K562 (cell line): Measurements from ENCODE around the gene RNPEPL1. TPM values are rescaled to one million over a fixed set of nuclear protein-coding genes. Genes with fewer than 3 reads are reported as not detected.

ENCODE experiments used
- ATAC-seq: fragments of 200-7000 bp; cut with Tn5 transposase; 3 replicates; pipeline ENCODE4 v1.9.1; 2020; ENCODE audit warnings: moderate library complexity
- Bru-seq: library from RNA; stranded (reverse); fragments of 400-500 nt; gene quantifications from one replicate; lab custom pipeline; 2021; lab: Mats Ljungman, UMichigan
- BruChase-seq, 2 experiments: library from RNA; stranded (reverse); fragments of 400-500 nt; gene quantifications; one replicate each; lab custom pipeline; 2021; lab: Mats Ljungman, UMichigan
- BruUV-seq: library from RNA; stranded (reverse); fragments of 400-500 nt; replicated peaks from 2 replicates; lab custom pipeline; 2021; lab: Mats Ljungman, UMichigan
- CTCF ChIA-PET: fragments of 300-600 bp; formaldehyde crosslinking; extraction: SDS; loops from one replicate; lab custom pipeline; 2021; ENCODE audit warnings: low intra/inter-chr PET ratio; lab: Yijun Ruan, JAX
- POLR2A ChIA-PET: fragments of 300-600, 350-650 bp; sonication (Branson Sonifier 250); formaldehyde crosslinking; extraction: SDS; loops from one replicate; lab custom pipeline; 2021; ENCODE audit warnings: antibody characterized with exemption, inconsistent platforms; lab: Yijun Ruan, JAX
- DNase-seq, 4 experiments: peaks; one replicate each; pipeline versions ENCODE4 v3.0.0 to v3.0.0-alpha.2; 2011 to 2018; ENCODE audit warnings: low spot score in 3 of 4, mixed read lengths in 3 of 4; ENCODE audit errors: extremely low read depth in 1 of 4
- FAIRE-seq: peaks from 2 replicates; lab custom pipeline; 2011; peaks lifted over from hg19 to GRCh38; lab: Jason Lieb, UNC
- H2AFZ ChIP-seq: 2 replicates; pipeline ENCODE4 v1.6.0; 2011; ENCODE audit warnings: low read depth, low read length, control low read depth, inconsistent platforms
- H3K27ac ChIP-seq: fragments of 200-600 bp; 3 replicates; pipeline ENCODE4 v1.8.0; 2011; ENCODE audit warnings: low read depth, mild to moderate bottlenecking, control low read depth, inconsistent platforms, low read length, moderate library complexity, mixed read lengths; ENCODE audit errors: extremely low read depth
- H3K27me3 ChIP-seq, 2 experiments: fragments of 300-600 bp in 1 of 2; 2 replicates in 1 of 2; 3 replicates in 1 of 2; pipeline versions ENCODE4 v1.6.0 to v1.8.0; 2011; ENCODE audit warnings: inconsistent platforms in 2 of 2, low read length in 2 of 2, mild to moderate bottlenecking in 1 of 2, mixed read lengths in 1 of 2, moderate library complexity in 1 of 2; ENCODE audit not compliant: control insufficient read depth in 2 of 2, insufficient read depth in 2 of 2
- H3K36me3 ChIP-seq: fragments of 300-600 bp; 3 replicates; pipeline ENCODE4 v1.8.0; 2011; ENCODE audit warnings: mild to moderate bottlenecking, low read length, inconsistent platforms; ENCODE audit not compliant: control insufficient read depth, insufficient read depth
- H3K4me1 ChIP-seq, 2 experiments: fragments of 200-600 bp in 1 of 2; replicated peaks in 1 of 2; 2 replicates in 1 of 2; 3 replicates in 1 of 2; pipeline versions ENCODE4 v1.5.1 to v1.8.0; 2011; ENCODE audit warnings: inconsistent platforms in 2 of 2, low read length in 2 of 2, mild to moderate bottlenecking in 1 of 2, mixed read lengths in 1 of 2, moderate library complexity in 1 of 2; ENCODE audit not compliant: control insufficient read depth in 2 of 2, insufficient read depth in 2 of 2
- H3K4me2 ChIP-seq: 2 replicates; pipeline ENCODE4 v1.6.1; 2011; ENCODE audit warnings: low read length, control low read depth, inconsistent platforms, mixed read lengths; ENCODE audit not compliant: insufficient read depth
- H3K4me3 ChIP-seq: fragments of 200-600 bp; sonication (generic), shearing (Covaris generic); 2 replicates; pipeline ENCODE4 v1.5.1; 2016; ENCODE audit warnings: control low read depth, inconsistent platforms
- H3K79me2 ChIP-seq: fragments of 200-600 bp; 3 replicates; pipeline ENCODE4 v1.8.0; 2011; ENCODE audit warnings: low read length, inconsistent platforms; ENCODE audit not compliant: control insufficient read depth, insufficient read depth
- H3K9ac ChIP-seq, 2 experiments: 2 replicates each; pipeline versions ENCODE4 v1.6.0 to v1.6.1; 2011; ENCODE audit warnings: low read depth in 2 of 2, low read length in 2 of 2, control low read depth in 1 of 2, inconsistent platforms in 1 of 2, mild to moderate bottlenecking in 1 of 2, mixed read lengths in 1 of 2; ENCODE audit not compliant: insufficient read depth in 1 of 2
- H3K9me1 ChIP-seq: one replicate; pipeline ENCODE4 v1.6.0; 2011; ENCODE audit warnings: inconsistent platforms, mild to moderate bottlenecking, low read length, moderate library complexity; ENCODE audit not compliant: control insufficient read depth, insufficient read depth
- H3K9me3 ChIP-seq: replicated peaks from 2 replicates; pipeline ENCODE4 v1.5.1; 2011; ENCODE audit warnings: low read depth, low read length, inconsistent platforms; ENCODE audit not compliant: control insufficient read depth, insufficient read depth
- H4K20me1 ChIP-seq: replicated peaks from 2 replicates; pipeline ENCODE4 v1.6.1; 2011; ENCODE audit warnings: low read length, inconsistent platforms, mixed read lengths; ENCODE audit not compliant: control insufficient read depth, insufficient read depth
- SETDB1 ChIP-seq: IDR thresholded peaks from one replicate; pipeline ENCODE4 v1.6.1; 2012; ENCODE audit warnings: low read length, control low read depth, inconsistent platforms
- WGBS: fragments of 100-300 bp; shearing (Covaris generic); methylation state at CpG from one replicate; pipeline ENCODE4 v1.1.6; 2016; ENCODE audit warnings: low coverage, mixed read lengths; ENCODE audit not compliant: insufficient coverage; ENCODE audit errors: missing lambda C conversion rate; 5-methylcytosine and 5-hydroxymethylcytosine counted together
- in situ Hi-C: fragments of 300-500 bp; cut with MboI; formaldehyde crosslinking; loops from 4 replicates; pipeline ENCODE4 v1.15.0; 2018; ENCODE audit warnings: inconsistent platforms, mixed read lengths
- intact Hi-C: fragments of 100-400 bp; cut with micrococcal nuclease; formaldehyde crosslinking; loops from 2 replicates; pipeline ENCODE4 v1.14.2; 2022
- long read RNA-seq, 3 experiments: library from polyadenylated mRNA in 2 of 3; library from RNA in 1 of 3; unstranded in 2 of 3; stranded (forward) in 1 of 3; transcript quantifications; one replicate each; pipeline ENCODE4 v2.0.0, GENCODE V29; 2019 to 2022
- polyA minus RNA-seq, 3 experiments: library from RNA; depleted of rRNA, polyadenylated mRNA; stranded (reverse); fragments of >200 nt; gene quantifications; 2 replicates each; pipeline ENCODE4 v1.2.3, GENCODE V29; 2011
- polyA plus RNA-seq, 8 experiments: library from polyadenylated mRNA; depleted of rRNA in 4 of 8; stranded (reverse) in 5 of 8; unstranded in 3 of 8; fragments of >200 nt; fragmentation: Nextera tagmentation in 2 of 8; fragmentation: Illumina TruSeq in 1 of 8; extraction: Ambion mirVana in 2 of 8; extraction: Trizol in 1 of 8; gene quantifications; 2 replicates each; pipeline versions ENCODE4 v1.2.1 to v1.2.3, GENCODE V29; 2011 to 2014; ENCODE audit warnings: inconsistent platforms in 1 of 8, missing spikeins in 1 of 8
- total RNA-seq, 7 experiments: library from RNA; depleted of rRNA in 6 of 7; stranded (reverse); fragments of >200 nt in 6 of 7; fragmentation: Illumina TruSeq in 2 of 7; extraction: Trizol in 2 of 7; gene quantifications; 2 replicates each; pipeline versions ENCODE4 v1.2.1 to v1.2.3, GENCODE V29; 2011 to 2021; ENCODE audit warnings: low replicate concordance in 1 of 7
- TF ChIP-seq, protein P1 (sequence below): fragments of 450-650 bp; formaldehyde crosslinking; IDR thresholded peaks from 2 replicates; pipeline ENCODE4 v1.4.0; 2020; ENCODE audit warnings: mild to moderate bottlenecking, moderate library complexity
- TF ChIP-seq, protein P2 (sequence below): sonication (generic); formaldehyde crosslinking; IDR thresholded peaks from 2 replicates; pipeline ENCODE4 v1.8.1; 2022; ENCODE audit warnings: missing genetic modification reagents
- TF ChIP-seq, protein P3 (sequence below), 3 experiments: fragments of 200-800 bp in 1 of 3; fragments of 250-450 bp in 1 of 3; fragments of 450-650 bp in 1 of 3; sonication (Bioruptor Pico) in 1 of 3; sonication (Bioruptor generic) in 1 of 3; formaldehyde crosslinking in 1 of 3; IDR thresholded peaks; 2 replicates each; pipeline versions ENCODE4 v1.6.1 to v1.8.0; 2016 to 2022; ENCODE audit warnings: mild to moderate bottlenecking in 2 of 3, missing genetic modification characterization in 2 of 3, missing compliant biosample characterization in 1 of 3, moderate library complexity in 1 of 3

Gene RNPEPL1, protein sequence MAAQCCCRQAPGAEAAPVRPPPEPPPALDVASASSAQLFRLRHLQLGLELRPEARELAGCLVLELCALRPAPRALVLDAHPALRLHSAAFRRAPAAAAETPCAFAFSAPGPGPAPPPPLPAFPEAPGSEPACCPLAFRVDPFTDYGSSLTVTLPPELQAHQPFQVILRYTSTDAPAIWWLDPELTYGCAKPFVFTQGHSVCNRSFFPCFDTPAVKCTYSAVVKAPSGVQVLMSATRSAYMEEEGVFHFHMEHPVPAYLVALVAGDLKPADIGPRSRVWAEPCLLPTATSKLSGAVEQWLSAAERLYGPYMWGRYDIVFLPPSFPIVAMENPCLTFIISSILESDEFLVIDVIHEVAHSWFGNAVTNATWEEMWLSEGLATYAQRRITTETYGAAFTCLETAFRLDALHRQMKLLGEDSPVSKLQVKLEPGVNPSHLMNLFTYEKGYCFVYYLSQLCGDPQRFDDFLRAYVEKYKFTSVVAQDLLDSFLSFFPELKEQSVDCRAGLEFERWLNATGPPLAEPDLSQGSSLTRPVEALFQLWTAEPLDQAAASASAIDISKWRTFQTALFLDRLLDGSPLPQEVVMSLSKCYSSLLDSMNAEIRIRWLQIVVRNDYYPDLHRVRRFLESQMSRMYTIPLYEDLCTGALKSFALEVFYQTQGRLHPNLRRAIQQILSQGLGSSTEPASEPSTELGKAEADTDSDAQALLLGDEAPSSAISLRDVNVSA
- 13.5 and 56.3 TPM in 2 replicates for total RNA-seq (2011; cell fraction: chromatin; rRNA removed; ENCODE audit: low replicate concordance)
- 37.2 and 53.2 TPM in 2 replicates for total RNA-seq (2011; cell fraction: nucleolus; rRNA removed)
- 20.7 and 21.8 TPM in 2 replicates for total RNA-seq (2011; cell fraction: nucleoplasm; rRNA removed)
- total RNA-seq (2014; rRNA removed) = 15.7 and 25.3 TPM in 2 replicates
- 1.7 and 2.5 TPM in 2 replicates for total RNA-seq (2014; rRNA removed; fragmentation: Illumina TruSeq; extraction: Trizol)
- total RNA-seq (2015; rRNA removed; fragmentation: Illumina TruSeq; extraction: Trizol) = 7.0 and 7.1 TPM in 2 replicates
- total RNA-seq (2021) = 38.3 and 38.7 TPM in 2 replicates
- 5.5 and 10.0 TPM in 2 replicates for polyA plus RNA-seq (2011; rRNA removed)
- 12.6 and 28.4 TPM in 2 replicates for polyA plus RNA-seq (2011; cell fraction: cytosol; rRNA removed)
- 56.7 and 79.9 TPM in 2 replicates for polyA plus RNA-seq (2011; cell fraction: nucleus; rRNA removed)
- 21.9 and 55.2 TPM in 2 replicates for polyA plus RNA-seq (2012)
- 5.6 and 21.3 TPM in 2 replicates for polyA plus RNA-seq (2014; fragmentation: Illumina TruSeq; extraction: Trizol)
- under 1 TPM; 0.07 to 0.45 TPM for polyA plus RNA-seq (2014; fragmentation: Nextera tagmentation; extraction: Ambion mirVana)
- 21.9 and 28.2 TPM in 2 replicates for polyA plus RNA-seq (2014; rRNA removed)
- polyA minus RNA-seq (2011; rRNA and poly(A)+ RNA removed) = 1.9 and 3.7 TPM in 2 replicates
- 29.7 and 42.0 TPM in 2 replicates for polyA minus RNA-seq (2011; cell fraction: cytosol; rRNA and poly(A)+ RNA removed)
- 17.6 and 18.4 TPM in 2 replicates for polyA minus RNA-seq (2011; cell fraction: nucleus; rRNA and poly(A)+ RNA removed)
- percentile 53 among the genes with signal in this experiment for Bru-seq, nascent RNA
- percentile 46 among the genes with signal in this experiment for BruChase-seq, experiment 1, labeled RNA remaining after a 2-hour chase
- BruChase-seq, experiment 2, labeled RNA remaining after a 6-hour chase = percentile 54 among the genes with signal in this experiment
- long read RNA-seq, experiment 1, full-length matches to known transcripts = 21 of 129 reads
- long read RNA-seq, experiment 1, partial matches to known transcripts = 32 of 129 reads
- long read RNA-seq, experiment 1, other reads (novel, unspliced or antisense) = 76 of 129 reads
- long read RNA-seq, experiment 2, full-length matches to known transcripts = 12 of 40 reads
- long read RNA-seq, experiment 2, partial matches to known transcripts = 24 of 40 reads
- long read RNA-seq, experiment 2, other reads (novel, unspliced or antisense) = 4 of 40 reads
- long read RNA-seq, experiment 3, full-length matches to known transcripts = 2 of 5 reads
- long read RNA-seq, experiment 3, partial matches to known transcripts = 2 of 5 reads
- long read RNA-seq, experiment 3, other reads (novel, unspliced or antisense) = 1 of 5 reads

DNA sequence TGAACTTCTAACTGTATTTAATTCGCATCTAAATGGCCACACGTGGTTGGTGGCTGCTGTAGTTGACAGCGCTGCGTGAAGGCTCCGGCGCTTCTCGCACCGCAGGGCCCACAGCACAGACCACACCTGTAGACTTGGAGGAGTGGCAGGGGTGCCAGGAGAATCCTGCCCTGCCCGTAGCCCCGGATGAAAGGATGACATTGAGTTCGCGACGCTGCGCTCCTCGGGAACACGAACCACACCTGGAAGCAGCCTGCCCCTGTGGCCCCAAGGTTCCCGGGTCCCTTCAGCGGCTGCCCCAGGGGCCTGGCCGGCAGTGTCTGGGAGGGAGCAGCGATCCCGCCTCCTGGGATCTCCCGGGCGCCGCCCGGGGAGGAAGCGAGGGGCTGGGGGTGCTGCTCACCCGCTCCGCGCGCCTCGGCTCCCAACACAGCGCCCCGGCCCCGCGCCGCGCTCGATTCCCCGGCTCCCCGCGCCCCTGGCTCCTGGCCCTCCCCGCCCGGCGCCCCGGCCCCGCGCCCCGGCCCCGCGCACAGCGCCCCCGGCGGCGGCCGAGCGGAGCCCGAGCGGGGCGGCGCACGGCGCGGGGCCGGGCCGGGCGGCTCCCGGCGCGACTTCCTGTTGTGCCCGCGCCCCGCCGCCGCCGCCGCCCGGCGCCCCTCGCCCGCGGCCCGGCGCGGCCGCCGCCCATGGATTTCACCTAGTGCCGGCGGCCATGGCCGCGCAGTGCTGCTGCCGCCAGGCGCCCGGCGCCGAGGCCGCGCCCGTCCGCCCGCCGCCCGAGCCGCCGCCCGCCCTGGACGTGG lies at the start of gene RNPEPL1:
Gene RNPEPL1 (plus strand): TSS at position 613 of the 806 bp plus-strand sequence. CDS start 103 bp downstream, at position 716.
- Histone ChIP-seq H3K27me3 (no peaks in the 10 kb centered on the region), H3K9ac (peak within 1 kb of the TSS; percentile 84 to 97), H4K20me1 (no peaks in the 10 kb centered on the region), H3K9me3 (no peaks in the 10 kb centered on the region), H3K4me2 (peak within 1 kb of the TSS; percentile 98), H3K36me3 (peaks cover 14% of the 10 kb centered on the region; the same call in 2 of the 3 replicates), H2AFZ (peak within 1 kb of the TSS; percentile 51; the same call in 1 of the 2 replicates), H3K9me1 (no peaks in the 10 kb centered on the region), H3K79me2 (peaks cover 64% of the 10 kb centered on the region), H3K4me1 (peaks cover 32 to 88% of the 10 kb centered on the region in 2 experiments), H3K27ac (peak within 1 kb of the TSS; percentile 88), H3K4me3 (peak within 1 kb of the TSS; percentile 65)
- CTCF ChIA-PET = no interaction called here
- FAIRE-seq (peak; percentile 6), ATAC-seq (peak; percentile 16), DNase-seq (peak; percentile 45 to 62 (median 57))
- in situ Hi-C loops (no loop called here), intact Hi-C loops (loop anchor here (10.0 kb wide), 1 partner anchor 53 kb away; no protein-coding TSS in a partner anchor)
- WGBS = 0% methylated on average over 21 of the region's 106 CpGs
- POLR2A ChIA-PET = interaction anchor here (0.6 to 1.4 kb wide), 3 partner anchors 9 to 19 kb away, joined by 3 to 5 read pairs (median 4); partner anchors contain the start of gene CAPN10
- BruUV-seq = no TSS peak
- TF ChIP-seq, protein P1, sequence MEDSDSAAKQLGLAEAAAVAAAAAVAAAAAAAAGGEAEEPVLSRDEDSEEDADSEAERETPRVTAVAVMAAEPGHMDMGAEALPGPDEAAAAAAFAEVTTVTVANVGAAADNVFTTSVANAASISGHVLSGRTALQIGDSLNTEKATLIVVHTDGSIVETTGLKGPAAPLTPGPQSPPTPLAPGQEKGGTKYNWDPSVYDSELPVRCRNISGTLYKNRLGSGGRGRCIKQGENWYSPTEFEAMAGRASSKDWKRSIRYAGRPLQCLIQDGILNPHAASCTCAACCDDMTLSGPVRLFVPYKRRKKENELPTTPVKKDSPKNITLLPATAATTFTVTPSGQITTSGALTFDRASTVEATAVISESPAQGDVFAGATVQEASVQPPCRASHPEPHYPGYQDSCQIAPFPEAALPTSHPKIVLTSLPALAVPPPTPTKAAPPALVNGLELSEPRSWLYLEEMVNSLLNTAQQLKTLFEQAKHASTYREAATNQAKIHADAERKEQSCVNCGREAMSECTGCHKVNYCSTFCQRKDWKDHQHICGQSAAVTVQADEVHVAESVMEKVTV (CRISPR knock-in tag) = no peak
- TF ChIP-seq, protein P2, sequence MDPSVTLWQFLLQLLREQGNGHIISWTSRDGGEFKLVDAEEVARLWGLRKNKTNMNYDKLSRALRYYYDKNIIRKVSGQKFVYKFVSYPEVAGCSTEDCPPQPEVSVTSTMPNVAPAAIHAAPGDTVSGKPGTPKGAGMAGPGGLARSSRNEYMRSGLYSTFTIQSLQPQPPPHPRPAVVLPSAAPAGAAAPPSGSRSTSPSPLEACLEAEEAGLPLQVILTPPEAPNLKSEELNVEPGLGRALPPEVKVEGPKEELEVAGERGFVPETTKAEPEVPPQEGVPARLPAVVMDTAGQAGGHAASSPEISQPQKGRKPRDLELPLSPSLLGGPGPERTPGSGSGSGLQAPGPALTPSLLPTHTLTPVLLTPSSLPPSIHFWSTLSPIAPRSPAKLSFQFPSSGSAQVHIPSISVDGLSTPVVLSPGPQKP (CRISPR knock-in tag) = no peak
- TF ChIP-seq SETDB1 = no peak
- TF ChIP-seq, protein P3, sequence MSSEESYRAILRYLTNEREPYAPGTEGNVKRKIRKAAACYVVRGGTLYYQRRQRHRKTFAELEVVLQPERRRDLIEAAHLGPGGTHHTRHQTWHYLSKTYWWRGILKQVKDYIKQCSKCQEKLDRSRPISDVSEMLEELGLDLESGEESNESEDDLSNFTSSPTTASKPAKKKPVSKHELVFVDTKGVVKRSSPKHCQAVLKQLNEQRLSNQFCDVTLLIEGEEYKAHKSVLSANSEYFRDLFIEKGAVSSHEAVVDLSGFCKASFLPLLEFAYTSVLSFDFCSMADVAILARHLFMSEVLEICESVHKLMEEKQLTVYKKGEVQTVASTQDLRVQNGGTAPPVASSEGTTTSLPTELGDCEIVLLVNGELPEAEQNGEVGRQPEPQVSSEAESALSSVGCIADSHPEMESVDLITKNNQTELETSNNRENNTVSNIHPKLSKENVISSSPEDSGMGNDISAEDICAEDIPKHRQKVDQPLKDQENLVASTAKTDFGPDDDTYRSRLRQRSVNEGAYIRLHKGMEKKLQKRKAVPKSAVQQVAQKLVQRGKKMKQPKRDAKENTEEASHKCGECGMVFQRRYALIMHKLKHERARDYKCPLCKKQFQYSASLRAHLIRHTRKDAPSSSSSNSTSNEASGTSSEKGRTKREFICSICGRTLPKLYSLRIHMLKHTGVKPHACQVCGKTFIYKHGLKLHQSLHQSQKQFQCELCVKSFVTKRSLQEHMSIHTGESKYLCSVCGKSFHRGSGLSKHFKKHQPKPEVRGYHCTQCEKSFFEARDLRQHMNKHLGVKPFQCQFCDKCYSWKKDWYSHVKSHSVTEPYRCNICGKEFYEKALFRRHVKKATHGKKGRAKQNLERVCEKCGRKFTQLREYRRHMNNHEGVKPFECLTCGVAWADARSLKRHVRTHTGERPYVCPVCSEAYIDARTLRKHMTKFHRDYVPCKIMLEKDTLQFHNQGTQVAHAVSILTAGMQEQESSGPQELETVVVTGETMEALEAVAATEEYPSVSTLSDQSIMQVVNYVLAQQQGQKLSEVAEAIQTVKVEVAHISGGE (CRISPR knock-in tag; IDR thresholded peaks at IDR 0.05) = peak in 1 of 3 experiments; percentile 74; a peak in 2 of 6 replicates
